PC-9 (cell line): Measurements from ENCODE around the gene NUP42. TPM values are rescaled to one million over a fixed set of nuclear protein-coding genes. Genes with fewer than 3 reads are reported as not detected.
A peak's percentile ranks its signal among the peaks of the same experiment; 100 is the strongest.

Source experiments
- BruUV-seq: library from RNA; stranded (reverse); fragments of 400-500 nt; replicated peaks from 2 replicates; lab custom pipeline; 2021; lab: Mats Ljungman, UMichigan
- CTCF ChIA-PET: fragments of 300-600 bp; sonication (Branson Sonifier 250); formaldehyde crosslinking; loops from one replicate; lab custom pipeline; 2022; ENCODE audit warnings: antibody characterized with exemption; lab: Charles Lee
- POLR2A ChIA-PET: fragments of 300-600 bp; sonication (Branson Sonifier 250); formaldehyde crosslinking; loops from one replicate; lab custom pipeline; 2022; ENCODE audit warnings: antibody characterized with exemption; ENCODE audit not compliant: unreplicated experiment; lab: Charles Lee
- DNase-seq, 2 experiments: peaks; one replicate each; pipeline versions ENCODE4 v3.0.0 to v3.0.0-alpha.2; 2015 to 2022; ENCODE audit warnings: mixed read lengths in 1 of 2
- H2AFZ ChIP-seq: fragments of 200-600 bp; sonication (generic); 2 replicates; pipeline ENCODE4 v1.8.1; 2017; ENCODE audit warnings: antibody characterized with exemption
- H3F3A ChIP-seq: fragments of 200-600 bp; sonication (generic); 2 replicates; pipeline ENCODE4 v1.8.1; 2017; ENCODE audit warnings: antibody characterized with exemption, mild to moderate bottlenecking, low read depth; ENCODE audit not compliant: insufficient read depth
- H3K27ac ChIP-seq: fragments of 200-600 bp; sonication (generic); 2 replicates; pipeline ENCODE4 v1.6.1; 2016; ENCODE audit warnings: mixed run types
- H3K27me3 ChIP-seq: fragments of 200-600 bp; sonication (generic); 2 replicates; pipeline ENCODE4 v1.6.1; 2016; ENCODE audit warnings: low read depth, mixed run types; ENCODE audit not compliant: insufficient read depth
- H3K36me3 ChIP-seq: fragments of 200-600 bp; sonication (generic); 2 replicates; pipeline ENCODE4 v1.6.1; 2016; ENCODE audit warnings: low read depth, mixed run types
- H3K4me1 ChIP-seq: fragments of 200-600 bp; sonication (generic); replicated peaks from 2 replicates; pipeline ENCODE4 v1.6.1; 2016; ENCODE audit warnings: mixed run types; ENCODE audit not compliant: insufficient read depth
- H3K4me2 ChIP-seq: fragments of 200-600 bp; sonication (generic); 2 replicates; pipeline ENCODE4 v1.6.1; 2017; ENCODE audit warnings: mixed run types
- H3K4me3 ChIP-seq: fragments of 200-600 bp; sonication (generic); 2 replicates; pipeline ENCODE4 v1.6.1; 2016; ENCODE audit warnings: mixed run types
- H3K79me2 ChIP-seq: fragments of 200-600 bp; sonication (generic); 2 replicates; pipeline ENCODE4 v1.6.1; 2017; ENCODE audit warnings: low read depth, mixed run types
- H3K9me2 ChIP-seq: fragments of 200-600 bp; sonication (generic); 2 replicates; pipeline ENCODE4 v1.8.1; 2017; ENCODE audit warnings: mild to moderate bottlenecking; ENCODE audit not compliant: insufficient read depth
- H3K9me3 ChIP-seq: fragments of 200-600 bp; sonication (generic); 2 replicates; pipeline ENCODE4 v1.8.1; 2016; ENCODE audit warnings: low read depth; ENCODE audit not compliant: insufficient read depth
- H4K20me1 ChIP-seq: fragments of 200-600 bp; sonication (generic); 2 replicates; pipeline ENCODE4 v1.8.1; 2017; ENCODE audit not compliant: insufficient read depth
- EZH2 ChIP-seq: fragments of 200-600 bp; sonication (generic); IDR thresholded peaks from 2 replicates; pipeline ENCODE4 v1.8.0; 2017; ENCODE audit warnings: antibody characterized with exemption, low read depth
- intact Hi-C: fragments of 100-400 bp; cut with micrococcal nuclease; formaldehyde crosslinking; loops from one replicate; pipeline ENCODE4 v1.10.0; 2022; ENCODE audit not compliant: unreplicated experiment
- total RNA-seq: library from RNA; stranded (reverse); gene quantifications from 2 replicates; pipeline ENCODE4 v1.2.3, GENCODE V29; 2021
- TF ChIP-seq, protein P1 (sequence below): fragments of 200-600 bp; sonication (generic); conservative IDR thresholded peaks from 2 replicates; pipeline ENCODE4 v1.6.1; 2017; ENCODE audit warnings: mixed run types, antibody characterized with exemption, mild to moderate bottlenecking, moderate library complexity

The NUP42 gene
- total RNA-seq, 1 experiment from 2014 or later, result 51.3 TPM

DNA sequence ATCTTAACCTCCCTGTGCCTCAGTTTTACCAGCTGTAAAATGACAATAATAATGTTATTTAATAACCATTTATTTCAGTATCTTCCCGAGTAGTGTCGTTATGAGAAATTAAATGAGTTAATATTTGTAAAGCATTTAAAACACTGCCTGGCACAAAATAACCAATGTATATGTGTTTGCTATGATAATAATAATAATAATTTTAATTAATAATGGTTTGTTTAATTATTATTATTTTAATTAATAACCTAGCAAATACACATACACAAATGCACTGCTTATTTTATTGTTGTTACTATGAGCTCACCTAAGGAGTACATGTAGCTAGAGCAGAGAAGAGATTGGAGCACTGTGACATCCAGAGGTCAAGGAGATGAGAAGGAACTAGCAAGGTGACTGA is 46.6 kb downstream of the NUP42 start:
- no peak for DNase-seq
- Histone ChIP-seq H3K9me2 (no peaks in the 10 kb centered on the region), H3K4me3 (no peak overlapping the region), H2AFZ (no peak overlapping the region), H3K9me3 (no peaks in the 10 kb centered on the region), H3K36me3 (no peaks in the 10 kb centered on the region), H3K27me3 (no peaks in the 10 kb centered on the region), H3K79me2 (no peaks in the 10 kb centered on the region), H3F3A (no peaks in the 10 kb centered on the region), H3K4me1 (no peaks in the 10 kb centered on the region), H4K20me1 (no peaks in the 10 kb centered on the region), H3K4me2 (no peak overlapping the region), H3K27ac (no peak overlapping the region)
- TF ChIP-seq, protein P1, sequence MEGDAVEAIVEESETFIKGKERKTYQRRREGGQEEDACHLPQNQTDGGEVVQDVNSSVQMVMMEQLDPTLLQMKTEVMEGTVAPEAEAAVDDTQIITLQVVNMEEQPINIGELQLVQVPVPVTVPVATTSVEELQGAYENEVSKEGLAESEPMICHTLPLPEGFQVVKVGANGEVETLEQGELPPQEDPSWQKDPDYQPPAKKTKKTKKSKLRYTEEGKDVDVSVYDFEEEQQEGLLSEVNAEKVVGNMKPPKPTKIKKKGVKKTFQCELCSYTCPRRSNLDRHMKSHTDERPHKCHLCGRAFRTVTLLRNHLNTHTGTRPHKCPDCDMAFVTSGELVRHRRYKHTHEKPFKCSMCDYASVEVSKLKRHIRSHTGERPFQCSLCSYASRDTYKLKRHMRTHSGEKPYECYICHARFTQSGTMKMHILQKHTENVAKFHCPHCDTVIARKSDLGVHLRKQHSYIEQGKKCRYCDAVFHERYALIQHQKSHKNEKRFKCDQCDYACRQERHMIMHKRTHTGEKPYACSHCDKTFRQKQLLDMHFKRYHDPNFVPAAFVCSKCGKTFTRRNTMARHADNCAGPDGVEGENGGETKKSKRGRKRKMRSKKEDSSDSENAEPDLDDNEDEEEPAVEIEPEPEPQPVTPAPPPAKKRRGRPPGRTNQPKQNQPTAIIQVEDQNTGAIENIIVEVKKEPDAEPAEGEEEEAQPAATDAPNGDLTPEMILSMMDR, result no peak
- no peak for TF ChIP-seq EZH2
- CTCF ChIA-PET, result no interaction called here
- BruUV-seq, result no TSS peak
- intact Hi-C loops, result no loop called here
- POLR2A ChIA-PET, result no interaction called here

DNA sequence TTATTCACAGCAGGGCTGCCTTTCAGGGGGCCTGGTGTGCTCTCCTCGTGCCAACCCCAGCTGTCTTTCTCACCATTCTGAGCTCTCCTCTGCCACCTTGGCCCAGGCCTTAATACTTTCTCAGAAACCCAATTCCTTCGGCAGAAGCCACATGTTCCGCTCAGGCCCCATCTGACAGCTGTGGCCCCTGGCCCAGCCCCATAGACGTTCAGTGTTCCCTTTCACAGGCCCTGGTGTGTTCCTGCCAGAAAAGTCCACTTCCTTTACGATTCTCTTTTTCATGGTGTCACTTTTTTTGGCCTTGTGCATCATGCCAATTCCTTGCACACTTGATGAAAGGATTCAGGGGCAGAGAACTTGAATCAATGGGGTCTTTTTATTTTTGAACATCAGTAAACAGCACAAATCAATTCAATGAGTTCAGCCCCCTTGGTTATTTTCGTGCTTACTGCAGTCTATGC is 48.8 kb downstream of the NUP42 start:
- no peak overlapping the region for H3K4me2 ChIP-seq
- intact Hi-C loops, result no loop called here
- no peaks in the 10 kb centered on the region for H3K27me3 ChIP-seq
- no peak overlapping the region for H3K27ac ChIP-seq
- H3K4me3 ChIP-seq, result no peak overlapping the region
- H3F3A ChIP-seq, result no peaks in the 10 kb centered on the region
- no peaks in the 10 kb centered on the region for H3K36me3 ChIP-seq
- H2AFZ ChIP-seq, result peak overlapping the region; percentile 27; the same call in 1 of the 2 replicates
- H3K79me2 ChIP-seq, result no peaks in the 10 kb centered on the region
- DNase-seq, result no peak
- ChIA-PET CTCF (no interaction called here), POLR2A (no interaction called here)
- BruUV-seq, result no TSS peak
- H3K9me2 ChIP-seq, result no peaks in the 10 kb centered on the region
- no peaks in the 10 kb centered on the region for H3K9me3 ChIP-seq
- TF ChIP-seq, protein P1, result no peak
- no peak for TF ChIP-seq EZH2
- no peaks in the 10 kb centered on the region for H4K20me1 ChIP-seq
- H3K4me1 ChIP-seq, result no peaks in the 10 kb centered on the region

DNA sequence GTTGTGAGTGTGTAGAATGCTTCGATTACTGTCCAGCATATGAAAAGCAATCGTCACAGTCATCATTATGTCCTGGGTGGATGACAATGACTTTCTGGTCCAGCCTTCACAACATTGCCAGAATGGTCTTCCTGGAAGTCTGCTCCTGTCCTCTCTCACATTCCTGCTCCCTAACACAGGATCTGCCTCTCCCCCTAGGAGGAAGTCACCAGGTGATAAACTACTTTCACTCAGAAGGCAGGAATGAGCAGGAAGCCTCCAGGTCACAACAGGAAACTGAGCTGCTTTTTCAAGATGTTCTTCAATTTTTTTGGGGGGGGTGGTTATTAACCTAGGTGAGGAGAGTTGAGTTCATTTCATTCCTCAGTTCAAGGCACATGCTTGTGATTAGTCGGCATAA is 51.1 kb downstream of the NUP42 start:
- no peaks in the 10 kb centered on the region for H3K79me2 ChIP-seq
- POLR2A ChIA-PET, result no interaction called here
- H3K4me3 ChIP-seq, result no peak overlapping the region
- no peaks in the 10 kb centered on the region for H4K20me1 ChIP-seq
- CTCF ChIA-PET, result no interaction called here
- no peaks in the 10 kb centered on the region for H3K27me3 ChIP-seq
- intact Hi-C loops, result no loop called here
- no peak for TF ChIP-seq EZH2
- TF ChIP-seq, protein P1, result no peak
- H3K9me3 ChIP-seq, result no peaks in the 10 kb centered on the region
- H3K4me2 ChIP-seq, result no peak overlapping the region
- no peak overlapping the region for H2AFZ ChIP-seq
- H3F3A ChIP-seq, result no peaks in the 10 kb centered on the region
- no peak overlapping the region for H3K27ac ChIP-seq
- no peak for DNase-seq
- no peaks in the 10 kb centered on the region for H3K36me3 ChIP-seq
- no peaks in the 10 kb centered on the region for H3K4me1 ChIP-seq
- BruUV-seq, result no TSS peak
- H3K9me2 ChIP-seq, result no peaks in the 10 kb centered on the region
